Measurements from ENCODE around the gene DAPK1.

The DAPK1 gene

DNA sequence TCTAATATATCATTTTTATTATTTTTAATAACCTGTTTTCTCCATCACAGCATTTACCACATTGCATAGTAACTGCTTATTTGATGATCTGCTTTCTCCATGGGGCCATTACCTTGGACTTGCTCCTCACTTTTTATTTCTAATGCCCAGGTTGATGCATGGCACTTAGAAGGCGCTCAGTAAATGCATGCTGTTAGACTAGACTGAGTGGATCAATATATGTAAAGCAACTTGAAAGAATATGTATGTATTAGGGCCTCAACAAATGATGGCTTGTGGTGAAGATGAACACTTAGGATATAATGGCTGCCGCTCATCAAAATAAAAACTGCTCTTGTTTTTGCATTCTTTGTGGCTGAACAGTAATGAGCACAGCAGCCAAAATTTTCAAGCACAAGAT is 5.8 kb downstream of the DAPK1 start:
- TF ChIP-seq, protein P1, sequence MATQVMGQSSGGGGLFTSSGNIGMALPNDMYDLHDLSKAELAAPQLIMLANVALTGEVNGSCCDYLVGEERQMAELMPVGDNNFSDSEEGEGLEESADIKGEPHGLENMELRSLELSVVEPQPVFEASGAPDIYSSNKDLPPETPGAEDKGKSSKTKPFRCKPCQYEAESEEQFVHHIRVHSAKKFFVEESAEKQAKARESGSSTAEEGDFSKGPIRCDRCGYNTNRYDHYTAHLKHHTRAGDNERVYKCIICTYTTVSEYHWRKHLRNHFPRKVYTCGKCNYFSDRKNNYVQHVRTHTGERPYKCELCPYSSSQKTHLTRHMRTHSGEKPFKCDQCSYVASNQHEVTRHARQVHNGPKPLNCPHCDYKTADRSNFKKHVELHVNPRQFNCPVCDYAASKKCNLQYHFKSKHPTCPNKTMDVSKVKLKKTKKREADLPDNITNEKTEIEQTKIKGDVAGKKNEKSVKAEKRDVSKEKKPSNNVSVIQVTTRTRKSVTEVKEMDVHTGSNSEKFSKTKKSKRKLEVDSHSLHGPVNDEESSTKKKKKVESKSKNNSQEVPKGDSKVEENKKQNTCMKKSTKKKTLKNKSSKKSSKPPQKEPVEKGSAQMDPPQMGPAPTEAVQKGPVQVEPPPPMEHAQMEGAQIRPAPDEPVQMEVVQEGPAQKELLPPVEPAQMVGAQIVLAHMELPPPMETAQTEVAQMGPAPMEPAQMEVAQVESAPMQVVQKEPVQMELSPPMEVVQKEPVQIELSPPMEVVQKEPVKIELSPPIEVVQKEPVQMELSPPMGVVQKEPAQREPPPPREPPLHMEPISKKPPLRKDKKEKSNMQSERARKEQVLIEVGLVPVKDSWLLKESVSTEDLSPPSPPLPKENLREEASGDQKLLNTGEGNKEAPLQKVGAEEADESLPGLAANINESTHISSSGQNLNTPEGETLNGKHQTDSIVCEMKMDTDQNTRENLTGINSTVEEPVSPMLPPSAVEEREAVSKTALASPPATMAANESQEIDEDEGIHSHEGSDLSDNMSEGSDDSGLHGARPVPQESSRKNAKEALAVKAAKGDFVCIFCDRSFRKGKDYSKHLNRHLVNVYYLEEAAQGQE (IDR thresholded peaks at IDR 0.05; ENCODE audit: low read depth) = no peak
- TF ChIP-seq ZBTB7A (IDR thresholded peaks at IDR 0.05; ENCODE audit: low read depth) (no peak), NFIC (IDR thresholded peaks at IDR 0.05) (no peak), EP300 (IDR thresholded peaks at IDR 0.05; ENCODE audit: borderline replicate concordance) (no peak), CREB1 (IDR thresholded peaks at IDR 0.05; ENCODE audit: low read depth) (no peak), CEBPB (IDR thresholded peaks at IDR 0.05) (no peak), FOXM1 (IDR thresholded peaks at IDR 0.05; ENCODE audit: borderline replicate concordance, low read depth) (no peak), TCF12 (IDR thresholded peaks at IDR 0.05; ENCODE audit: low read depth) (no peak)

DNA sequence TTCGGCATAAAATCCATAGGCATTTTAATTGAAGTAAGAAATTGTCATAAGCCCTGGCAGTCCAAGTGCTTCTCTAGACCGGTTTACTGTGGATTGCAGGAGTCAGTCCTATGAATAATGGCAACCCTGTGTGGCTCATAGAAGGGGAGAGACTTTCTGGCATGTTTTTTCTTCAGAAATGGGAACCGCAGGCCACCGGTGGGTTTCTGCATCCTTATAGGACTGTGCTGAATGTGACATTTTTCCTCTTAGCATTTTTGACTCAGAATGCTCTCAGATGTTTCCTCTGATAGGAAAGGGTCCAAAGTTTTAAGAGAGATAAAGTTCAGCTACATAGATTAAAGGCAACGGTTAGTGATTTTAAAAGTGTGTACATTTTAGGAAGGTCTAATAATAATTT is 6.3 kb downstream of the DAPK1 start:
- TF ChIP-seq, protein P1 (IDR thresholded peaks at IDR 0.05; ENCODE audit: low read depth) = no peak
- TF ChIP-seq TAF1 (IDR thresholded peaks at IDR 0.05; ENCODE audit: low read depth) (no peak), EP300 (IDR thresholded peaks at IDR 0.05; ENCODE audit: borderline replicate concordance) (no peak), RAD21 (IDR thresholded peaks at IDR 0.05; ENCODE audit: low read depth) (no peak)

DNA sequence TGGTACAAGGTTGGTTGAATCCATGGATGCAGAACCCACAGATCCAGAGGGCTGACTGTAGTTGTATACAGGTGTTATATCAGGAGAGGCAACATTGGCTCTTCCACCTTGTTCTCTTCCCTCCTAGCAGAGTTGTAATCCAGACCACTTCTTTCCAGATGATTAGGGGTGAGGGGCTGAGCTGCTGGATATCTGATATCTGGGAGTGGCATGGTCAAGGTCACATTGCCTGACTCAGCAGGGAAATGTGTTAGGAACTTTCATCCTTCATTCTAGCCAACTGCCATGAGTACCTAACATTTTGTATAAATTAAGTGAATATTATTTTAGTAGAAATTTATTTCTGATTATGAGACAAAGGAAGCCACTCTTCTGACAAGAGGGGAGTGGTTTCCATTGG is 7.3 kb downstream of the DAPK1 start:
- no peak for TF ChIP-seq TEAD4 (IDR thresholded peaks at IDR 0.05)
- TF ChIP-seq TCF12 (IDR thresholded peaks at IDR 0.05; ENCODE audit: low read depth) = no peak

DNA sequence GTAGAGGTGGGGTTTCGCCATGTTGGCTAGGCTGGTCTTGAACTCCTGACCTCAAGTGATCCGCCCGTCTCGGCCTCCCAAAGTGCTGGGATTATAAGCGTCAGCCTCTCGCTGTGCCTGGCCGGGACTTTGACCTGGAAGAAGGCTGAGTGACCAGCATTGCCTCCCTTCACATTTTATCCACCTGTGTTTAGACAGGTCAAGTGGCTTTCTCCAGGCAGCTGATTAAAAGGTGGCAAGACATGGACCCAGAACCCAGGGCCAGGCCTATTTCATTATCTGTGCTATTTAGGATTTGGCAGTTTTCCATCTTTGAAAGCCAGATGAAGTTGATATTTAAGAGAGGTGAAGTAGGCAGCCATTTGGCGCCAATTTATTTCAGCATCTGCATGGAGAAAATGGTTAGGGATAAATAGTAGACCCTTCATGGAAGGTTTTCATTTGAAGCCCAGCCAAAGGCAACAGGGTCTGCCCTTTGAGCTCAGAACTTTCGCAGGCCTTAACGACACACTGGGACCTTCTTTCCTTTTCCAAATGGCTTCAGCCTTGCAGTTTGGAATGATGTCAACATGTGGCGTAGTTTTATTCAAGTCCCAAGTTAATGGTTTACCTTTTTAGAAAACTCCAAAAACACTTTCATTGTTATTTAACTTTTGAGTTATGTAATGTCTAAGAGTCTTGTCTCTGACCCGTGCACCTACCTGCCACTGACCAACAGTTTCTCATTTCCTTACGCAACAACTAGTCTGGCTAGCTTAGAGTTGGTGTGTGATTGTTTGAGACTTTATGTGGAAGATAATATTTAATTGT is 8.4 kb downstream of the DAPK1 start:
- TF ChIP-seq EGR1 (IDR thresholded peaks at IDR 0.05) (no peak), TCF12 (IDR thresholded peaks at IDR 0.05; ENCODE audit: low read depth) (no peak), CEBPB (IDR thresholded peaks at IDR 0.05) (no peak), NFIC (IDR thresholded peaks at IDR 0.05) (no peak), CREB1 (IDR thresholded peaks at IDR 0.05; ENCODE audit: low read depth) (no peak), EP300 (IDR thresholded peaks at IDR 0.05; ENCODE audit: borderline replicate concordance) (no peak), TAF1 (IDR thresholded peaks at IDR 0.05; ENCODE audit: low read depth) (no peak), ZBTB7A (IDR thresholded peaks at IDR 0.05; ENCODE audit: low read depth) (no peak), TEAD4 (IDR thresholded peaks at IDR 0.05) (no peak), RAD21 (IDR thresholded peaks at IDR 0.05; ENCODE audit: low read depth) (no peak), YY1 (IDR thresholded peaks at IDR 0.05; ENCODE audit: low read depth) (no peak)
- TF ChIP-seq, protein P2, sequence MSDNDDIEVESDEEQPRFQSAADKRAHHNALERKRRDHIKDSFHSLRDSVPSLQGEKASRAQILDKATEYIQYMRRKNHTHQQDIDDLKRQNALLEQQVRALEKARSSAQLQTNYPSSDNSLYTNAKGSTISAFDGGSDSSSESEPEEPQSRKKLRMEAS (IDR thresholded peaks at IDR 0.05) = no peak
- TF ChIP-seq, protein P1 (IDR thresholded peaks at IDR 0.05; ENCODE audit: low read depth) = no peak

DNA sequence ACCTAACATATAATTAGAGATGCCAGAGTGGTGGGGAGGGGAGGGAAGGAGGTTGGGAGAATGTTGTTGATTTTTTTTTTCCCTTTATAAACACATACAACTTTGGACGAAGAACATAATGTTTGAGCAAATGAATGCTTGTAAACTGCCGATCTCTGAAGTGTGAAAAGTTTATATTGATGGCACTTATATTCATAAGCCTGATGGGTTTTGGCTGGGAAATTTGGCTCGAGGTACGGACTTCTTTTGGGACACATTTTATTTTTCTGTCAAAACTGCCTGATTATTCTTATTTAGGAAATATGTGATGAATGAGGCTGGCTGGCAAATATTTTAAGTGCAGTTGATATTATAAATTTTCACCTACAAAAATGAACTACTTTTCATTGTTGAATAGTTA is 9.9 kb downstream of the DAPK1 start:
- TF ChIP-seq, protein P3, sequence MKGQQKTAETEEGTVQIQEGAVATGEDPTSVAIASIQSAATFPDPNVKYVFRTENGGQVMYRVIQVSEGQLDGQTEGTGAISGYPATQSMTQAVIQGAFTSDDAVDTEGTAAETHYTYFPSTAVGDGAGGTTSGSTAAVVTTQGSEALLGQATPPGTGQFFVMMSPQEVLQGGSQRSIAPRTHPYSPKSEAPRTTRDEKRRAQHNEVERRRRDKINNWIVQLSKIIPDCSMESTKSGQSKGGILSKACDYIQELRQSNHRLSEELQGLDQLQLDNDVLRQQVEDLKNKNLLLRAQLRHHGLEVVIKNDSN (IDR thresholded peaks at IDR 0.05) = no peak
- TF ChIP-seq CREB1 (IDR thresholded peaks at IDR 0.05; ENCODE audit: low read depth) (no peak), RAD21 (IDR thresholded peaks at IDR 0.05; ENCODE audit: low read depth) (no peak), TEAD4 (IDR thresholded peaks at IDR 0.05) (no peak), NFIC (IDR thresholded peaks at IDR 0.05) (no peak)
- TF ChIP-seq, protein P1 (IDR thresholded peaks at IDR 0.05; ENCODE audit: low read depth) = no peak

Data from Ishikawa (cell line).